ENCODE measurements around the gene KHDC4. TPM values are rescaled to one million over a fixed set of nuclear protein-coding genes. Genes with fewer than 3 reads are reported as not detected.

KHDC4 gene
- total RNA-seq, 1 experiment from 2014 or later = 57.7 TPM

GRCh38 chr1:155932487-155932886 lies 1.7 kb downstream of the KHDC4 start:
- no peak overlapping the region for H2AFZ ChIP-seq (ENCODE audit: low read length)
- no peak overlapping the region for H3K14ac ChIP-seq (ENCODE audit: insufficient read depth, low read length)
- H2BK12ac ChIP-seq (ENCODE audit: insufficient read length, low read depth, low read length) = no peak overlapping the region
- no peak for TF ChIP-seq CTCF (conservative IDR thresholded peaks at IDR 0.05)
- H3T11ph ChIP-seq (ENCODE audit: low read length) = no peak overlapping the region
- no peaks in the 10 kb centered on the region for H3K27me3 Mint-ChIP-seq (ENCODE audit: low read depth)
- no peak overlapping the region for H4K91ac ChIP-seq (ENCODE audit: insufficient read length, low read depth, low read length)
- H3K9me3 ChIP-seq (ENCODE audit: control insufficient read depth, low read depth, low read length) = no peaks in the 10 kb centered on the region
- no peak overlapping the region for H4K8ac ChIP-seq (replicated peaks; ENCODE audit: insufficient read length, low read depth, low read length)
- 0 out of 7 replicates have a peak overlapping the region, but pooled peaks of 1 of the 3 experiments have one; percentile 36 for H3K27ac Mint-ChIP-seq
- H3K27me3 ChIP-seq (ENCODE audit: insufficient read depth, low read length) = no peaks in the 10 kb centered on the region
- no peak for DNase-seq
- H3K79me2 ChIP-seq (ENCODE audit: insufficient read depth, low read length) = peaks cover 19% of the 10 kb centered on the region; the same call in 1 of the 2 replicates
- no peak overlapping the region for H2AK5ac ChIP-seq (ENCODE audit: insufficient read length, low read length)
- peak overlapping the region in 1 of 2 experiments; percentile 65; a peak in 4 of 5 replicates for H3K4me3 Mint-ChIP-seq
- H3K36me3 Mint-ChIP-seq (ENCODE audit: insufficient read depth in 1 of 3, low read depth in 3 of 3) = peaks cover 32 to 44% (median 36%) of the 10 kb centered on the region in 3 experiments
- no peak overlapping the region for H4K5ac ChIP-seq (ENCODE audit: insufficient read length, low read depth, low read length)
- no peak overlapping the region for H2BK120ac ChIP-seq (ENCODE audit: low read depth, low read length, poor library complexity, severe bottlenecking)
- H3K4me1 ChIP-seq (ENCODE audit: insufficient read depth, low read length) = no peaks in the 10 kb centered on the region; the same call in 1 of the 2 replicates
- H2BK15ac ChIP-seq (ENCODE audit: low read depth, low read length) = no peak overlapping the region
- H3K79me1 ChIP-seq (ENCODE audit: insufficient read depth, low read depth, low read length, poor library complexity, severe bottlenecking) = peaks cover 9% of the 10 kb centered on the region
- peaks cover 6% of the 10 kb centered on the region for H3K23me2 ChIP-seq (ENCODE audit: insufficient read length, low read depth, low read length, poor library complexity, severe bottlenecking)
- no peaks in the 10 kb centered on the region for H4K20me1 ChIP-seq (ENCODE audit: control insufficient read depth, insufficient read depth, insufficient read length)
- H3K9ac ChIP-seq (ENCODE audit: extremely low read depth, insufficient read length, low read length) = no peak overlapping the region
- no peaks in the 10 kb centered on the region for H3K9me3 Mint-ChIP-seq
- H3K18ac ChIP-seq (ENCODE audit: insufficient read length, low read depth, low read length) = no peak overlapping the region
- no peak overlapping the region for H2BK5ac ChIP-seq (ENCODE audit: insufficient read length, low read length)
- H3K27ac ChIP-seq (ENCODE audit: insufficient read length, low read depth, low read length) = no peak overlapping the region
- no peak overlapping the region for H3K4ac ChIP-seq (ENCODE audit: low read depth, low read length)
- H3K4me1 Mint-ChIP-seq = peaks cover 17 to 21% of the 10 kb centered on the region in 2 experiments
- no CpG with 5 or more reads among the region's 5 CpGs for WGBS (ENCODE audit: extremely low coverage, insufficient read length, low lambda C conversion rate)
- no peak overlapping the region for H3K23ac ChIP-seq (ENCODE audit: insufficient read length, low read depth, low read length)
- H3K56ac ChIP-seq (ENCODE audit: insufficient read length, low read depth, low read length) = no peak overlapping the region
- no peak overlapping the region for H3K4me2 ChIP-seq (ENCODE audit: insufficient read depth, insufficient read length, low read length)
- no peak overlapping the region for H2BK20ac ChIP-seq (ENCODE audit: low read depth, low read length, poor library complexity, severe bottlenecking)

Data from H9 (cell line).